Measurements from ENCODE around the gene TP53AIP1. TPM values are rescaled to one million over a fixed set of nuclear protein-coding genes. Genes with fewer than 3 reads are reported as not detected.
A peak's percentile ranks its signal among the peaks of the same experiment; 100 is the strongest.

Gene TP53AIP1
- total and polyA plus RNA-seq, 10 of the 15 experiments (the other 5 are each of a cell fraction or from before 2014, with no cell fraction given): 0.01 TPM; not detected in 9

DNA sequence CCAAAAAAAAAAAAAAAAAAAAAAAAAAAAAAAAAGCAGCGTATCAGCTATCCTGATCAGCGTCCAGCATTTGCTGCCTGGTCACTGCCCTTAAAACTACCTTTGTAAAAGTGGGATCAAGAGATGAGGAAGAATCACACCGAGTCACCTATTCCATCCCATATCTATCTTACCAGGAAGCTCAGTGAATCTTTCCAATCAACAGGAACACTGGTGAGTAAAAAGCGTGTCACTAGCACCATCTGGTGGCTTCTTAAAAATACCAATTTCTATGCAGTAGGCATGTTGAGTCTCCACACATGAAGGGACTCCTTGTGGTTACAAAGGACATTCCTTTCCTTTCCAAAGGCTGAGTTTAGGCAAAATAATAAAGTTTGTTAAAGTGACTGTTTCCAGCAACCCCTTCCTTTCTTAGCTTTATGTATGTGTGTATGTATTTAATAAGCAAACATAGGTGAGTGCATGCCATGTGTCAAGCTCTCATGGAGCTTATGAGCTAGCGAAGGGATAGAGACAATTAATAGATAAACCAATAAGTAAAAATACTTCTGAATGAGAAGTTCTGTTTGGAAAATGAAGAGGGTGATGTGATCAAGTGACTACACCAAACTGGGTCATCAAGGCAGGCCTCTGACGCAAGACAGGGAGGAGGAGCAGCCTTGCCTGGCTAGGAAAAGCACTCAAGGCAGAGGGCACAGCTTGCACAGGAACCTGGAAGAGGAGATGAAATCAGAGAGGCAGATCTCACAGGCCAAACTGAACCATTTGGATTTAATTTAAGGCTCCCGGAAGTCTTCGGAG is 13.9 kb upstream of the TP53AIP1 start (continued):
- TF ChIP-seq PAX8 (IDR thresholded peaks at IDR 0.05) (no peak), RBBP5 (conservative IDR thresholded peaks at IDR 0.05) (no peak), ZNF384 (IDR thresholded peaks at IDR 0.05; ENCODE audit: borderline replicate concordance, low read depth, low read length) (peak; percentile 89)
- TF ChIP-seq, protein P1, sequence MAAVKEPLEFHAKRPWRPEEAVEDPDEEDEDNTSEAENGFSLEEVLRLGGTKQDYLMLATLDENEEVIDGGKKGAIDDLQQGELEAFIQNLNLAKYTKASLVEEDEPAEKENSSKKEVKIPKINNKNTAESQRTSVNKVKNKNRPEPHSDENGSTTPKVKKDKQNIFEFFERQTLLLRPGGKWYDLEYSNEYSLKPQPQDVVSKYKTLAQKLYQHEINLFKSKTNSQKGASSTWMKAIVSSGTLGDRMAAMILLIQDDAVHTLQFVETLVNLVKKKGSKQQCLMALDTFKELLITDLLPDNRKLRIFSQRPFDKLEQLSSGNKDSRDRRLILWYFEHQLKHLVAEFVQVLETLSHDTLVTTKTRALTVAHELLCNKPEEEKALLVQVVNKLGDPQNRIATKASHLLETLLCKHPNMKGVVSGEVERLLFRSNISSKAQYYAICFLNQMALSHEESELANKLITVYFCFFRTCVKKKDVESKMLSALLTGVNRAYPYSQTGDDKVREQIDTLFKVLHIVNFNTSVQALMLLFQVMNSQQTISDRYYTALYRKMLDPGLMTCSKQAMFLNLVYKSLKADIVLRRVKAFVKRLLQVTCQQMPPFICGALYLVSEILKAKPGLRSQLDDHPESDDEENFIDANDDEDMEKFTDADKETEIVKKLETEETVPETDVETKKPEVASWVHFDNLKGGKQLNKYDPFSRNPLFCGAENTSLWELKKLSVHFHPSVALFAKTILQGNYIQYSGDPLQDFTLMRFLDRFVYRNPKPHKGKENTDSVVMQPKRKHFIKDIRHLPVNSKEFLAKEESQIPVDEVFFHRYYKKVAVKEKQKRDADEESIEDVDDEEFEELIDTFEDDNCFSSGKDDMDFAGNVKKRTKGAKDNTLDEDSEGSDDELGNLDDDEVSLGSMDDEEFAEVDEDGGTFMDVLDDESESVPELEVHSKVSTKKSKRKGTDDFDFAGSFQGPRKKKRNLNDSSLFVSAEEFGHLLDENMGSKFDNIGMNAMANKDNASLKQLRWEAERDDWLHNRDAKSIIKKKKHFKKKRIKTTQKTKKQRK (IDR thresholded peaks at IDR 0.05; ENCODE audit: low read depth, low read length): no peak

DNA sequence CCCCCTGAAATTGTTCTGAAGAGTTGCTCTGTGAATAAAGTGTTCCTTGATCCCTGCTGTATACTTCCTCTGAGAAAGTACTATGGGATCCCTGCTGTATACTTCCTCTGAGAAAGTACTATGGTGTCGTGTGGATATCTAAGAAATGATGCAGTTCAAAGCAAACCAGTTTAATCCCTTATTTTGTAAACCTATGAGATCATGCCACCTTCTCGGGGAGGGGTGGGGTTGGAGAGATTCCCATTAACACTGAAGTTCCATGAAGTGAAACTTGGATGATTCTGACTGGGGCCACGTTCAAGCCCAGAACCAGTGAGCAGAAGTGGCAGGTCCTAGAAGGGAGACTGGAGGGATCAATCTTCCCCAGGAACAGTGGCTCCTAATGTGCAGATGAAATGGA is 13.0 kb upstream of the TP53AIP1 start:
- intact Hi-C loops (cut with micrococcal nuclease; ENCODE audit: unreplicated experiment): loop anchor here (1.0 to 5.0 kb wide), 3 partner anchors 71 to 783 kb away; no protein-coding TSS in a partner anchor
- no TSS peak for BruUV-seq (replicated peaks)

More for the DNA sequence above, 13.0 kb upstream of the TP53AIP1 start:
- no peaks in the 10 kb centered on the region for H3K9me3 ChIP-seq (replicated peaks; ENCODE audit: control insufficient read depth, insufficient read depth, low read length)
- no peaks in the 10 kb centered on the region for H3K79me2 ChIP-seq (ENCODE audit: control insufficient read depth, insufficient read depth, low read length)
- no peaks in the 10 kb centered on the region for H3K36me3 ChIP-seq (ENCODE audit: control insufficient read depth in 2 of 2, insufficient read depth in 2 of 2, low read length in 1 of 2)
- no peaks in the 10 kb centered on the region for H4K20me1 ChIP-seq (ENCODE audit: control insufficient read depth, insufficient read depth)
- POLR2A ChIA-PET: no interaction called here
- no peak overlapping the region for H3K4me2 ChIP-seq (ENCODE audit: control insufficient read depth, insufficient read depth)
- H3K4me1 ChIP-seq (ENCODE audit: control insufficient read depth, insufficient read depth, low read length): no peaks in the 10 kb centered on the region
- peaks cover 0 to 6% of the 10 kb centered on the region in 2 experiments; a peak in 2 of 4 replicates for H3K27me3 ChIP-seq (replicated peaks in 1 of 2; ENCODE audit: control insufficient read depth in 2 of 2, insufficient read depth in 2 of 2, low read length in 1 of 2)
- RAD21 ChIA-PET (ENCODE audit: unreplicated experiment): interaction anchor here (0.7 to 5.3 kb wide), 6 partner anchors 30 to 323 kb away, joined by 3 to 109 read pairs (median 4); no protein-coding TSS in a partner anchor
- H3K9ac ChIP-seq (ENCODE audit: control insufficient read depth, insufficient read depth, low read length): no peak overlapping the region
- CTCF ChIA-PET: interaction anchor here (0.7 to 20.8 kb wide), 21 partner anchors 8 to 351 kb away, joined by 3 to 480 read pairs (median 4); partner anchors contain the start of gene KCNJ5
- TF ChIP-seq MEF2A (IDR thresholded peaks at IDR 0.05; ENCODE audit: insufficient read depth, low read depth, low read length): no peak
- no peak for TF ChIP-seq BHLHE40 (IDR thresholded peaks at IDR 0.05; ENCODE audit: borderline replicate concordance in 1 of 2, low read depth in 2 of 2, low read length in 1 of 2)
- TF ChIP-seq BCL11A (IDR thresholded peaks at IDR 0.05; ENCODE audit: low read depth, low read length): no peak
- no peak for TF ChIP-seq RFX5 (IDR thresholded peaks at IDR 0.05; ENCODE audit: low read depth, low read length)
- TF ChIP-seq IKZF2 (IDR thresholded peaks at IDR 0.05): no peak
- TF ChIP-seq IKZF1 (conservative IDR thresholded peaks at IDR 0.05): no peak
- no peak for TF ChIP-seq PAX5 (IDR thresholded peaks at IDR 0.05; ENCODE audit: borderline replicate concordance, low read depth, low read length)
- no peak for TF ChIP-seq ETV6 (conservative IDR thresholded peaks at IDR 0.05 in 1 of 2, IDR thresholded peaks at IDR 0.05 in 1 of 2; ENCODE audit: borderline replicate concordance in 1 of 2, low read depth in 1 of 2)
- no peak for TF ChIP-seq IRF4 (IDR thresholded peaks at IDR 0.05; ENCODE audit: low read depth, low read length)
- TF ChIP-seq MTA2 (IDR thresholded peaks at IDR 0.05; ENCODE audit: low read depth): no peak
- TF ChIP-seq RBBP5 (conservative IDR thresholded peaks at IDR 0.05): no peak
- no peak for TF ChIP-seq SREBF1 (IDR thresholded peaks at IDR 0.05; ENCODE audit: low read length)
- TF ChIP-seq CHD4 (IDR thresholded peaks at IDR 0.05): no peak
- no peak for TF ChIP-seq FOS (IDR thresholded peaks at IDR 0.05; ENCODE audit: borderline replicate concordance, extremely low read depth, insufficient read length)
- TF ChIP-seq, protein P2, sequence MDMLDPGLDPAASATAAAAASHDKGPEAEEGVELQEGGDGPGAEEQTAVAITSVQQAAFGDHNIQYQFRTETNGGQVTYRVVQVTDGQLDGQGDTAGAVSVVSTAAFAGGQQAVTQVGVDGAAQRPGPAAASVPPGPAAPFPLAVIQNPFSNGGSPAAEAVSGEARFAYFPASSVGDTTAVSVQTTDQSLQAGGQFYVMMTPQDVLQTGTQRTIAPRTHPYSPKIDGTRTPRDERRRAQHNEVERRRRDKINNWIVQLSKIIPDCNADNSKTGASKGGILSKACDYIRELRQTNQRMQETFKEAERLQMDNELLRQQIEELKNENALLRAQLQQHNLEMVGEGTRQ (IDR thresholded peaks at IDR 0.05; ENCODE audit: borderline replicate concordance, low read depth, low read length): no peak
- 4% methylated on average over 3 of the region's 3 CpGs for WGBS (ENCODE audit: insufficient coverage, insufficient replicate concordance, low lambda C conversion rate, missing lambda C conversion rate)
- FAIRE-seq (no peak), DNase-seq (ENCODE audit: low read depth, low spot score) (no peak), ATAC-seq (no peak)
- no peak overlapping the region for H3K4me3 ChIP-seq
- no peak overlapping the region for H3K27ac ChIP-seq (ENCODE audit: control insufficient read depth, insufficient read depth)
- H2AFZ ChIP-seq (ENCODE audit: control insufficient read depth, low read depth, low read length): no peak overlapping the region
- in situ Hi-C loops (cut with MboI): loop anchor here (5.0 kb wide), 1 partner anchor 68 kb away; no protein-coding TSS in a partner anchor
- SMC1A ChIA-PET (ENCODE audit: uncharacterized antibody, unreplicated experiment): interaction anchor here (0.8 to 14.9 kb wide), 10 partner anchors 8 to 784 kb away, joined by 3 to 249 read pairs (median 4); partner anchors contain the start of gene KCNJ5

Measured in GM12878 (cell line).